ENCODE data around the gene PER2. TPM values are rescaled to one million over a fixed set of nuclear protein-coding genes. Genes with fewer than 3 reads are reported as not detected.
A peak's percentile ranks its signal among the peaks of the same experiment; 100 is the strongest.

The PER2 gene
- polyA plus RNA-seq, 3 donors, result 3.6 to 5.6 (median 4.9) TPM

GRCh38 chr2:238225911-238226697 lies 62.3 kb downstream of the PER2 start:
- H3K27ac ChIP-seq (ENCODE audit: low read depth, low read length), result no peak overlapping the region
- WGBS, 3 donors, result 76 to 82% (median 79%) methylated on average over 38 of the region's 38 CpGs

- 88 to 95% (median 92%) methylated on average over 13 of the region's 13 CpGs for WGBS, 3 donors
- H3K27ac ChIP-seq (ENCODE audit: low read depth, low read length), result no peak overlapping the region
These were observed 63.3 kb downstream of the PER2 start for GRCh38 chr2:238225121-238225520.

GRCh38 chr2:238224356-238225035 lies 63.9 kb downstream of the PER2 start:
- no peak overlapping the region for H3K27ac ChIP-seq (ENCODE audit: low read depth, low read length)
- 95 to 97% (median 96%) methylated on average over 28 to 29 of the region's 29 CpGs for WGBS, 3 donors

GRCh38 chr2:238220892-238221521 lies 67.4 kb downstream of the PER2 start:
- WGBS, 3 donors, result 67 to 78% (median 76%) methylated on average over 16 to 23 of the region's 23 CpGs
- no peak overlapping the region for H3K27ac ChIP-seq (ENCODE audit: low read depth, low read length)

- no peak overlapping the region for H3K27ac ChIP-seq (ENCODE audit: low read depth, low read length)
- 72 to 81% (median 78%) methylated on average over 10 of the region's 10 CpGs for WGBS, 3 donors
These were observed 68.0 kb downstream of the PER2 start for GRCh38 chr2:238220274-238220891.

- WGBS, 3 donors, result 90 to 97% (median 95%) methylated on average over 2 of the region's 2 CpGs
- no peak overlapping the region for H3K27ac ChIP-seq (ENCODE audit: low read depth, low read length)
These were observed 71.7 kb downstream of the PER2 start for GRCh38 chr2:238216651-238217184.

- WGBS, 3 donors, result 69 to 85% (median 75%) methylated on average over 7 of the region's 7 CpGs
These were observed 81.4 kb downstream of the PER2 start for GRCh38 chr2:238207006-238207405.

GRCh38 chr2:238203973-238204683 lies 84.3 kb downstream of the PER2 start:
- 47 to 55% (median 55%) methylated on average over 18 of the region's 18 CpGs for whole genome bisulfite sequencing, 3 donors
- peak overlapping the region; percentile 13 for H3K27ac ChIP-seq (ENCODE audit: low read depth, low read length)

More at GRCh38 chr2:238207006-238207405, 81.4 kb downstream of the PER2 start:
- H3K27ac ChIP-seq (ENCODE audit: low read depth, low read length), result no peak overlapping the region

GRCh38 chr2:238203094-238203972 lies 85.1 kb downstream of the PER2 start, which contains the start of gene ILKAP:
Gene ILKAP, minus strand, starts transcription at chr2:238203695. Its CDS starts 142 bp downstream, at chr2:238203553.
- peak within 1 kb of the TSS; percentile 78 for H3K27ac ChIP-seq (ENCODE audit: low read depth, low read length)
- WGBS, 3 donors, result 0 to 1% (median 1%) methylated on average over 65 to 126 of the region's 126 CpGs

GRCh38 chr2:238202326-238203093 lies 85.9 kb downstream of the PER2 start:
- WGBS, 3 donors, result 6 to 11% (median 10%) methylated on average over 27 of the region's 27 CpGs
- peak overlapping the region; percentile 78 for H3K27ac ChIP-seq (ENCODE audit: low read depth, low read length)

Other genes with a start within 250 kb of the PER2 start
- gene SCLY, start 227.6 kb downstream of the PER2 start, polyA plus RNA-seq, result 10 to 100 TPM in 2 of 3 donors, 1 to 10 TPM in 1; 8.0 to 13.6 (median 11.5) TPM
- gene ESPNL, start 188.3 kb downstream of the PER2 start, polyA plus RNA-seq, result under 1 TPM; 0.04 to 0.67 (median 0.06) TPM
- 1 to 10 TPM in 2 of 3 donors, under 1 TPM in 1; 0.22 to 2.5 (median 1.0) TPM for gene KLHL30, start 149.9 kb downstream of the PER2 start, polyA plus RNA-seq
- 1 to 10 TPM in 1 of 3 donors, under 1 TPM in 1, not detected in 1; 0.41 to 2.1 TPM for gene ERFE, start 129.6 kb downstream of the PER2 start, polyA plus RNA-seq
- gene ILKAP, start 84.9 kb downstream of the PER2 start, polyA plus RNA-seq, result 10 to 100 TPM; 25.7 to 39.0 (median 30.7) TPM
- 10 to 100 TPM in 1 of 3 donors, 1 to 10 TPM in 2; 2.9 to 24.4 (median 3.5) TPM for gene HES6, start 48.6 kb downstream of the PER2 start, polyA plus RNA-seq
- 1 to 10 TPM; 3.1 to 7.8 (median 5.5) TPM for gene TRAF3IP1, start 31.9 kb upstream of the PER2 start, polyA plus RNA-seq
- 10 to 100 TPM in 2 of 3 donors, 1 to 10 TPM in 1; 7.1 to 17.7 (median 17.7) TPM for gene ASB1, start 138.3 kb upstream of the PER2 start, polyA plus RNA-seq